ENCODE results near the gene TTLL7. TPM values are rescaled to one million over a fixed set of nuclear protein-coding genes. Genes with fewer than 3 reads are reported as not detected.

The TTLL7 gene
- total RNA-seq, 2 experiments from 2014 or later: 0.76 to 0.90 TPM

- Mint-ChIP-seq H3K9me3 (peaks cover 5% of the 10 kb centered on the region), H3K4me3 (no peak overlapping the region), H3K36me3 (no peaks in the 10 kb centered on the region), H3K27ac (no peak overlapping the region), H3K4me1 (ENCODE audit: low read depth) (no peaks in the 10 kb centered on the region), H3K27me3 (no peaks in the 10 kb centered on the region)
- POLR2A ChIA-PET: no interaction called here
- DNase-seq: no peak
- intact Hi-C loops (cut with micrococcal nuclease): no loop called here
- CTCF ChIA-PET: no interaction called here
Measured at GRCh38 chr1:83827741-83828140, 171.2 kb downstream of the TTLL7 start.

DNA sequence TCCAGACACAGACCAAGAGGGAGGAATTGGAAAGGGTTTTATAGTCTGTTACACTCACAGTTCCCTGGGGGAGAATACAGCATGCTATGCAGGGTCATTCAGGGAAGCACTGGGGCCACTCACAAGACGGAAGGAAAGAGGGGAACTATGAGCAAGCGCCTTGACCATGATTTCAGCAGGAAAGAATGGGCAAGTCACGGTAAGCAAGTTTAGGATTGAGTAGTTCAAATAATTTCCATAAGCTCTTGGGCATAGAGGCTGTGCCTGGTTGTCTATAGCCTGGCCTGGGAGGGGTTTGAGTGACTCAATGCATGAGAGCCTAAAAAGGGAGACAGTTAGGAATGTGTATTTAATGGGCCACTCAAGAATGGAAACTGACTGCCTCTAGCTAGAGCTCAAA lies 176.7 kb downstream of the TTLL7 start:
- H3K36me3 Mint-ChIP-seq: no peaks in the 10 kb centered on the region
- H3K9me3 Mint-ChIP-seq: peaks cover 5% of the 10 kb centered on the region
- ChIA-PET CTCF (no interaction called here), POLR2A (no interaction called here)
- H3K27me3 Mint-ChIP-seq: no peaks in the 10 kb centered on the region
- DNase-seq: no peak
- intact Hi-C loops (cut with micrococcal nuclease): no loop called here
- H3K4me3 Mint-ChIP-seq: no peak overlapping the region
- no peak overlapping the region for H3K27ac Mint-ChIP-seq
- no peaks in the 10 kb centered on the region for H3K4me1 Mint-ChIP-seq (ENCODE audit: low read depth)

GRCh38 chr1:83819436-83819835 lies 179.5 kb downstream of the TTLL7 start:
- ChIA-PET CTCF (no interaction called here), POLR2A (no interaction called here)
- no peaks in the 10 kb centered on the region for H3K27me3 Mint-ChIP-seq
- H3K9me3 Mint-ChIP-seq: peaks cover 1% of the 10 kb centered on the region
- DNase-seq: no peak
- no peaks in the 10 kb centered on the region for H3K36me3 Mint-ChIP-seq
- no peak overlapping the region for H3K4me3 Mint-ChIP-seq
- intact Hi-C loops (cut with micrococcal nuclease): no loop called here
- H3K4me1 Mint-ChIP-seq (ENCODE audit: low read depth): no peaks in the 10 kb centered on the region
- no peak overlapping the region for H3K27ac Mint-ChIP-seq

- intact Hi-C loops (cut with micrococcal nuclease): no loop called here
- Mint-ChIP-seq H3K27me3 (no peaks in the 10 kb centered on the region), H3K4me1 (ENCODE audit: low read depth) (no peaks in the 10 kb centered on the region), H3K4me3 (no peak overlapping the region), H3K9me3 (no peaks in the 10 kb centered on the region), H3K27ac (no peak overlapping the region), H3K36me3 (no peaks in the 10 kb centered on the region)
- POLR2A ChIA-PET: no interaction called here
- DNase-seq: no peak
- CTCF ChIA-PET: no interaction called here
Measured at GRCh38 chr1:83818916-83819315, 180.0 kb downstream of the TTLL7 start.

- POLR2A ChIA-PET: no interaction called here
- CTCF ChIA-PET: no interaction called here
- no peaks in the 10 kb centered on the region for H3K9me3 Mint-ChIP-seq
- H3K27ac Mint-ChIP-seq: no peak overlapping the region
- H3K27me3 Mint-ChIP-seq: no peaks in the 10 kb centered on the region
- no peak for DNase-seq
- no peak overlapping the region for H3K4me3 Mint-ChIP-seq
- no peaks in the 10 kb centered on the region for H3K4me1 Mint-ChIP-seq (ENCODE audit: low read depth)
- intact Hi-C loops (cut with micrococcal nuclease): no loop called here
- no peaks in the 10 kb centered on the region for H3K36me3 Mint-ChIP-seq
Measured at GRCh38 chr1:83816836-83817235, 182.1 kb downstream of the TTLL7 start.

DNA sequence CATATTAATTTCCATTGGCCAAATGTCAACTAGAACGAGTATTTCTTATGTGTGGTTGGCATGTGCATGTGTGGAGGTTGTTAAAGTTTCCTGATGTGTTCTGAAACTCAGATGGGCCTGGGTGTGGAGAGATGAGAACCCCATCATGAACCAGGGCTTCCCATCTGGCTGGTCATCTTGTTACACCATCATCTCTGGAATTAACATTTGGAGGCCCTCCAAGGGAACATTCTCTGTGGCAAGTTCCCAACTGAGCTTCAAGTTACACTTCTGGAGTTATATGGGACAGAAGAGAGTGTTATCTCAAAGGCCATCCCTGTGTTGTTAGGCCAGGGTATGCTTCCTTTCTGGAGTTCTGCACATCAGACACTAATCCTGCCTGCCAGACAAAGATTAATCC lies 183.6 kb downstream of the TTLL7 start:
- DNase-seq: no peak
- CTCF ChIA-PET: no interaction called here
- Mint-ChIP-seq H3K9me3 (no peaks in the 10 kb centered on the region), H3K27ac (no peak overlapping the region), H3K4me1 (ENCODE audit: low read depth) (no peaks in the 10 kb centered on the region), H3K27me3 (no peaks in the 10 kb centered on the region), H3K36me3 (no peaks in the 10 kb centered on the region), H3K4me3 (no peak overlapping the region)
- intact Hi-C loops (cut with micrococcal nuclease): no loop called here
- POLR2A ChIA-PET: no interaction called here

Other genes with a start within 250 kb of the TTLL7 start
- 10 to 100 TPM; 20.1 to 22.7 TPM for gene PRKACB, start 145.1 kb upstream of the TTLL7 start, total RNA-seq

Data from activated CD4-positive, alpha-beta memory T cell treated with anti-CD3 and anti-CD28 coated beads for 36 hours (primary cell).